ENCODE measurements around the gene ZMIZ2. TPM values are rescaled to one million over a fixed set of nuclear protein-coding genes. Genes with fewer than 3 reads are reported as not detected.

ZMIZ2 gene
- total and polyA plus RNA-seq, 8 donors, result 54.0 to 96.1 (median 65.8) TPM

- DNase-seq, result no peak
- no peaks in the 10 kb centered on the region for H3K9me3 ChIP-seq
- no peak overlapping the region for H3K27ac ChIP-seq
- intact Hi-C loops (cut with DNase I), result no loop called here
- TF ChIP-seq, protein P1, sequence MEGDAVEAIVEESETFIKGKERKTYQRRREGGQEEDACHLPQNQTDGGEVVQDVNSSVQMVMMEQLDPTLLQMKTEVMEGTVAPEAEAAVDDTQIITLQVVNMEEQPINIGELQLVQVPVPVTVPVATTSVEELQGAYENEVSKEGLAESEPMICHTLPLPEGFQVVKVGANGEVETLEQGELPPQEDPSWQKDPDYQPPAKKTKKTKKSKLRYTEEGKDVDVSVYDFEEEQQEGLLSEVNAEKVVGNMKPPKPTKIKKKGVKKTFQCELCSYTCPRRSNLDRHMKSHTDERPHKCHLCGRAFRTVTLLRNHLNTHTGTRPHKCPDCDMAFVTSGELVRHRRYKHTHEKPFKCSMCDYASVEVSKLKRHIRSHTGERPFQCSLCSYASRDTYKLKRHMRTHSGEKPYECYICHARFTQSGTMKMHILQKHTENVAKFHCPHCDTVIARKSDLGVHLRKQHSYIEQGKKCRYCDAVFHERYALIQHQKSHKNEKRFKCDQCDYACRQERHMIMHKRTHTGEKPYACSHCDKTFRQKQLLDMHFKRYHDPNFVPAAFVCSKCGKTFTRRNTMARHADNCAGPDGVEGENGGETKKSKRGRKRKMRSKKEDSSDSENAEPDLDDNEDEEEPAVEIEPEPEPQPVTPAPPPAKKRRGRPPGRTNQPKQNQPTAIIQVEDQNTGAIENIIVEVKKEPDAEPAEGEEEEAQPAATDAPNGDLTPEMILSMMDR (IDR thresholded peaks at IDR 0.05), result no peak
- no peak for ATAC-seq
- H3K4me3 ChIP-seq, result no peak overlapping the region
- H3K4me1 ChIP-seq, result peaks cover 20 to 34% of the 10 kb centered on the region in 2 donors
- H3K36me3 ChIP-seq, result peaks cover 0 to 74% of the 10 kb centered on the region in 2 donors
- no peaks in the 10 kb centered on the region for H3K27me3 ChIP-seq
Observed at GRCh38 chr7:44765579-44766415, 17.1 kb downstream of the ZMIZ2 start.

GRCh38 chr7:44766416-44766801 is 17.8 kb downstream of the ZMIZ2 start:
- peaks cover 0 to 67% of the 10 kb centered on the region in 2 donors for H3K36me3 ChIP-seq
- ATAC-seq, result no peak

GRCh38 chr7:44767134-44767911 is 18.7 kb downstream of the ZMIZ2 start:
- DNase-seq (no peak), ATAC-seq (no peak)
- Histone ChIP-seq H3K4me3 (no peak overlapping the region), H3K27ac (peak overlapping the region in 1 of 2 donors; percentile 57), H3K9me3 (no peaks in the 10 kb centered on the region), H3K4me1 (peaks cover 20 to 36% of the 10 kb centered on the region in 2 donors), H3K36me3 (peaks cover 0 to 58% of the 10 kb centered on the region in 2 donors), H3K27me3 (no peaks in the 10 kb centered on the region)
- intact Hi-C loops (cut with DNase I), result no loop called here
- TF ChIP-seq, protein P1 (IDR thresholded peaks at IDR 0.05), result no peak

More at GRCh38 chr7:44766416-44766801, 17.8 kb downstream of the ZMIZ2 start:
- no peak for DNase-seq
- intact Hi-C loops (cut with DNase I), result no loop called here
- Histone ChIP-seq H3K4me1 (peaks cover 20 to 36% of the 10 kb centered on the region in 2 donors), H3K4me3 (no peak overlapping the region), H3K27me3 (no peaks in the 10 kb centered on the region), H3K27ac (no peak overlapping the region), H3K9me3 (no peaks in the 10 kb centered on the region)
- TF ChIP-seq, protein P1 (IDR thresholded peaks at IDR 0.05), result no peak

DNA sequence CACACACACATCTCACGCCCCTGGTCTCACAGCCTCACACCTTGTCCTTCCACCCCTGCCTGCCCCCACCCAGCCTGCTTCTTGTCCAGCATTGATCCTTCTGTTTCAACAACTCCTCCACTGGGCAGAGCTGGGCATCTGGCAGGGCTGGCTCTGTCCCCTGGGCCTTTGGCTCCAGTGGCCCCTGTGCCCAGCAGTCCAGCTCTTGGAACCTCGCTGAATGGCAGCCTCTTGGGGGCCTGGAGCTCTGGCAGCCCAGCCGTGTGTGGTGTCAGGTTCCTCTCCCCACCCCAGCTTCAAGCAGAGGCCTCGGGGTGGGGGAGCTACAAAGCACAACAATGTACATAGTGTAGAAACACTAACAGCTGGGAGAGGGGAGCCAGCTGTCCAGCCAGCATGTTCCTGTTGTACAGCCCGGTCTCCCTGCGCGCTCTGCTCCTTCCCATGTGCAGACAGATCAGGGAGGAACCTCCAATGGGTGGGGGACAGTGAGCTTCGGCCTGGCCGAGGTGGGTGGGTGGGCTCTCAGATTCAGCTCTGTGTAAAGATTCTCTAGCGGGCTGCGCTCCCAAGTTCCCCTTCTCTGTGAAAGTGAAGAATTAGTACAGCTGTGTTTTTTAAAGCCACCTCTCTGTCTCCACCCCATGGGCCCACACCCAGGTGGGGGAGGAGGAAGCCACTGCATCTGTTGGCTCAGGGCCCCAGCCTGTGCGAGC is 19.4 kb downstream of the ZMIZ2 start:
- TF ChIP-seq, protein P1 (IDR thresholded peaks at IDR 0.05), result no peak
- peak; percentile 42 for ATAC-seq
- Histone ChIP-seq H3K27ac (peak overlapping the region; percentile 42 to 57), H3K27me3 (no peaks in the 10 kb centered on the region), H3K4me3 (no peak overlapping the region), H3K36me3 (peaks cover 0 to 51% of the 10 kb centered on the region in 2 donors), H3K4me1 (peaks cover 20 to 36% of the 10 kb centered on the region in 2 donors), H3K9me3 (no peaks in the 10 kb centered on the region)
- peak in 2 of 4 donors; percentile 75 to 91 for DNase-seq
- intact Hi-C loops (cut with DNase I), result no loop called here

All from left lung (tissue), 10 donors.